ENCODE data around the gene TP63.
A peak's percentile ranks its signal among the peaks of the same experiment; 100 is the strongest.
"Not testable (repeated sequence)": the region's sequence is repeated elsewhere in the genome, so short reads cannot be mapped to it uniquely, and the experiment has no call there.

The TP63 gene

DNA sequence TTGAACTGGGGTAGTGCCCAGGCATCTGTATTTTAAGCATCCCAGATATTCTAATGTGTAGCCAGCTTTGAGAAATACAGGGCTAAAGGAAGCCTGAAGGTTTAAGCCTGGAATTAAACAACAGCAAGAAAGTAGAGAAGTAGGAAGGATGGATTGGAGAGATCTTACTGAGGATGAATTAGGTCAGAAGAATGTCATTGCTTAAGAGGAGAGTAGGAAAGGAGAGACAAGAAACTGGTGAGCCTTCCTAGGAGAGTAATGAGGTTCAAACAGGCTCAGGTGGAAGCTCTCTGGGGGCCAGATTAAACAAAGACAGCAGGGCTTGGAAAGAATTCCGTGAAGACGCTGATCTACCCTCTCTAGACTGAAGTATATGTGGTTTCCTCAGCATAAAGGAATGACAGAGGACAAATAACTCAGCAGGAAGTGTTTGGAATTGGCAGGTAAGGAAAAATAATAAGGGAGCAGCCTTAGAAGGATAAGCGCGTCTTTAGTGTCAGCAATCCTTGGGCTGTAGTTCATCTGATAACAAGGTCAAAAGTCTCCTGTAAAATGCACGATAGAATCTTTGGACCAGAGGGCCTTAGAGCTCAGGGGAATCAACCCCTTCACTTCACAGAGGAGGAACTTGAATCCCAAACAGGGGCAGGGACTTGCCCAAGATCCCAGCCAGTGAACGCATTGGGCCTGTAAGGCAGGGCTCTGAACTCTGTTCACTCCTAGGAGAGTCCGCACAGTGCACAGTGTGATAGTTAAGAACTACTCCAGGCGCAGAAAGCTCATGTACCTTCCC lies 90.9 kb downstream of the TP63 start:
- DNase-seq (ENCODE audit: low spot score): no peak

DNA sequence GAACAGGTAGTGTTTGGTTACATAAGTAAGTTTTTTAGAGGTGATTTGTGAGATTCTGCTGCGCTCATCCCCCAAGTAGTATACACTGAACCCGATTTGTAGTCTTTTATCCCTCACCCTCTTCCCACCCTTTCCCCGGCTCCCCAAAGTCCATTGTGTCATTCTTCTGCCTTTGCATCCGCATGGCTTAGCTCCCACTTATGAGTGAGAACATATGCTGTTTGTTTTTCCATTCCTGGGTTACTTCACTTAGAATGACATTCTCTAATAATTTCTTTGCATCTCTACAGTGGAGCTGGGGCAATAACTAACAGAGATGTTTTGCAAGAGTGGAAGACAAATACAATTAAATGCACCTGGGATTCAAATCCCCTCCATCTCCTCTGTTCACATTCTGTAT lies 93.2 kb downstream of the TP63 start:
- DNase-seq (ENCODE audit: low spot score): no peak

DNA sequence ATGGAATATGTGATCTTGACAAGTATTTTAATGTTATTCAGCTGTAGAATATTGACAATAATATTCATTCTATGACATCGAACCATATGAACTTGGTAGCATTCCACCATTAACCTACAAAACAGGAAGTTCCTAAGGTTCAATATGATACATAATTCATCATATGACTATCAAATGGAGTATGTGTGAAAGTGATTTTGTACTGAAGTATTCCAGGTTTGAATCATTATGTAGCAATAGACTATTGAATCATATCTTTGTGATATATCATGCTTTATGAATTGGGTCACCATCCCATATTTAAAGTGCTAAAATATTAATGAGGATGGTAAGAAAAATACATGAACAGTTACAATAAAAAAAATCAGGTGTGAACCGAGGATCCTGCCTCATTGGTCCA lies 95.1 kb downstream of the TP63 start:
- DNase-seq (ENCODE audit: low spot score): no peak

DNA sequence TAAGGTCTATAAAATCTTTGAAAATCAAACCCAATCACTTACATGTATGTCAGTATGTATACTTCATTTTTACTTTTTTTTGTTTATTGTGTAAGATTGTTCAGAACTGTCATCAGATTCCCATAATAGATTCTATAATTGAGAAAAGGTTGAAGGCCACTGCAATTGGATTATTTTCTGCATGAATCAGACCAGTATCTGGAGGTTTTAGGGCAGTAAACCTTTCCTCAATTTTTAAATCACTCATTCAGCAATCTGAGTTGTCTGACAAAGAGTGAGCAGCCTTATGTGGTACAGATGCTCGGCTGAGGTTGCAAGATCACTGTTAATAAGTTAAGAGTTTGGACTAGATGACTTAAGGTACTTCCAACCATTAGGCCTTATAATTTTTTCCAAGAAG lies 96.0 kb downstream of the TP63 start:
- DNase-seq (ENCODE audit: low spot score): no peak

DNA sequence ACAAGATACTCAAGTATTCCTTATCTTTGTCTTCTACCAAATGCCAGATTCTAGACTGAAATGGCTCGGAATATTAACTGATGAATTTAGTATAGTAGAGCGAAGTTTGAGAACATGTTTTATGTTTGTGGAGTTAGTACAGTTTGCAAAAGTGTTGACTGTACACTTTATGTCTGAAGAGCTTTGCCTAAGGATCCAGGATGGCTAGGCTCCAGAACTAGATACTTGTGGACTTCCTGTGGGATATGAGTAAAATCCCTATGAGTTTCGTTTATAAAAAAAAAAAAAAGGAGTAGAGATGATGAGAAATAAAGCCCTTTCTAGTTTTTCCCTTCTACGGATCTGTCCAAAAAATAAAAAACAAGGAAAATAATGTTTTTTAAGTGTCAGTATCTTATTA lies 96.7 kb downstream of the TP63 start:
- DNase-seq (ENCODE audit: low spot score): no peak

DNA sequence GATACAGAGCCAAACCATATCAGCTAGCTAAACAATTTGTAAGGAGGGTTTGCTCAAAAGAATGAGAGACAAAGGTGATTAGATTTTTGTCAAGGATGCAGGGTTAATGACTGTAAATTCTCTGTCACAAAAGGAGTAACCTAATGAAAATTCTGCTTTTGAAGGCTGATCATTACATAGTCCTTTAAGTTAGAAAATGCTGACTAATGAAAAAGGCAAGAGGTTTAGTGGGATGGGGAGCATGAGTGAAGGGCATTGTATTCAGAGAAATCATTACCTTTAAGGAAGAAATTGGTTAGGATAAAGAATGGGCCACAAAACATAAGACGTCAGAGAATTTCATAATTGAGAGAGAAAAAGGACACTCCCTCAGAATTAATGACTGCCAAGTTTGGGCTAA lies 97.7 kb downstream of the TP63 start:
- DNase-seq (ENCODE audit: low spot score): no peak

DNA sequence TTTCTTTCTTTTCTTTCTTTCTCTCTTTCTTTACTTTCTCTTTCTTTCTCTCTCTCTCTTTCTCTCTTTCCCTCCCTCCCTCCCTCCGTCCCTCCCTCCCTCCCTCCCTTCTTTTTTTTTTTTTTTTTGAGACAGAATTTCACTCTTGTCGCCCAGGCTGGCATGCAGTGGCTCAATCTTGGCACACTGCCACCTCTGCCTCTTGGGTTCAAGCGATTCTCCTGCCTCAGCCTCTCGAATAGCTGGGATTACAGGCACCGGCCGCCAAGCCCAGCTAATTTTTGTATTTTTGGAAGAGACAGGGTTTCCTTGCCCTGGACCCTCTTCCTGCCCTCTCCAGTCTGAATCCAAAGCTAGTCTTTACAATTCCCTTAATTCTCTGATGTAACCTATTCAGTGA lies 102.9 kb downstream of the TP63 start:
- DNase-seq (ENCODE audit: low spot score): no peak

DNA sequence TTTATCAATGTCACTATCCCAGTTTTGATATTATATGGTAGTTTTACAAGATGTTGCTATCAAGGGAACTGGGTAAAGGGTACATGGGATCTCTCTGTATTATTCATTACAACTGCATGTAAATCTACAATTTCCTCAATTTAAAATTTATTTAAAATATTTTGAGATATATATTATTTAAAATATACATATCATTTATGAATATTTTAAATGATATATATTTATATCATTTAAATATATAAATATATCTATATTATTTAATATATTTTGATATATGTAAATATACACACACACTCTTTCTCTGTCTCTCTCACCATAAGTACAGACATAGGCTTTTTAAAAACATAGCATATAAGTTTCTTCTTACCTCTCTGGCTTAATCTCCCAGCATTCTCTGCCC lies 104.7 kb downstream of the TP63 start:
- no peak for DNase-seq (ENCODE audit: low spot score)

DNA sequence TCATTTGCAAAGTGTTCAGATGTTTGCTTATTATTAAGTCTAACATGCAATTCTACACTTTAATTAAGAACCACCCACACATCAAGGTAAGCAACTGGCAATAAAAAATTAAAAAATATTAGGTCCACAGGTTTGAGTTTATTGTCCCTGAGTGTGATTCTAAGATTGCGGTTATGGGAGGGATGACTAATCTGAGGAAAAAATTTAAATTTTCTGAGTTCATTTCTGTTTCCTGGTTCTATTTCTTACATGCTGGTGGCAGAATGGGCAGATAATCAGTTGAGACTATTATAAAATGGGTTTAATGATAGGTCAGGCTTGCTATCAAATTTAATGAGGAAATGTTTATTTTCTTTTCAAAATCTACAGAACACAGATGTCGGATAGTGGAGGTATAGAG lies 105.9 kb downstream of the TP63 start:
- no peak for DNase-seq (ENCODE audit: low spot score)

DNA sequence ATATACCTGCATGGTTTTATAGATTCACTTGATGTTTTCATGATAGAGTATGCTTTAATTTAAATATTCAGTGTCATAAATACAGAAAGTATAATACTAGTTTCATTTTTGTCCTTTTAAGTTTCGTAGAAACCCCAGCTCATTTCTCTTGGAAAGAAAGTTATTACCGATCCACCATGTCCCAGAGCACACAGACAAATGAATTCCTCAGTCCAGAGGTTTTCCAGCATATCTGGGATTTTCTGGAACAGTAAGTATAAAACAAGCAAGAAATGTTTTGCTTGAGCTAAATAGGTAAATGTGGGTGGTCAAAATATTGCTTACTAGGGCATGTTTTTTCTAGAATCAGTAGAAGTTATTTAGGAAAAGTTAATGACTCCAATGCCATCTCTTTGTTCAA lies 106.4 kb downstream of the TP63 start:
- DNase-seq (ENCODE audit: low spot score): no peak

DNA sequence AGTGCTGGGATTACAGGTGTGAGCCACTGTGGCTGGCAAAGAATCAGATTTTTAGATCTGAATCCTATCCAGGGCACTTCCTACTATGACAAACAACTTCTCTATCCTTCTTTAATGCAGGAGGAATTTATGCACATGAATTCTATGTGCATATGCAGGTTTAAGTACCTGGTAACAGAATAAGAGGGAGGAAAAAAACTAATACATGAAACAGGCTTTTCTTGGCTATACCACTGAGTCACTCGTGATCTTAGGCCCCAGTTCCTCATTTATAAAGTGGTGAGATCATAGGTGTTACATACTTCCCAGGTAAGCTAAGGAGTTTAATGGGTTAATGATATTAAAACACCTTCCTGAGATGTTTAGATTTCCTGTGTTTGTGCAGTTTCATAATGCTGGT lies 108.2 kb downstream of the TP63 start:
- no peak for DNase-seq (ENCODE audit: low spot score)

DNA sequence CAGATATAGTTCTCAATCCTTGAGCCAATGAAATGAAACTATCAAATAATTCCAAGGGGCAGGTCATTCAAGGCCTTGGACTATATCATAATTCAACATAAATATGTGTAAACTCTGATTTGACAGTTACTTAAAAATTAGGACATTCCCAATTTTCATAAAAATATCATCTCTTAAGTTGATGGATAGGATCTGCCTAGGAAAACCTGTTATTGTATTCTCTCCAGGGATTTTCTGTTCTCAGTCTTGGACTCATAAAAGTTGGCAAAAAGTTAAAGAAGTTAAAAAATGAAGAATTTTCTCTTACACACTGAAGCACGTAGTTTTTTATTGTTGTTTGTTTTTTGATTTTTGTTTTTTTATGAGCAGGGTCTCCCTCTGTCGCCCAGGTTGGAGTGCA lies 109.0 kb downstream of the TP63 start:
- DNase-seq (ENCODE audit: low spot score): no peak

DNA sequence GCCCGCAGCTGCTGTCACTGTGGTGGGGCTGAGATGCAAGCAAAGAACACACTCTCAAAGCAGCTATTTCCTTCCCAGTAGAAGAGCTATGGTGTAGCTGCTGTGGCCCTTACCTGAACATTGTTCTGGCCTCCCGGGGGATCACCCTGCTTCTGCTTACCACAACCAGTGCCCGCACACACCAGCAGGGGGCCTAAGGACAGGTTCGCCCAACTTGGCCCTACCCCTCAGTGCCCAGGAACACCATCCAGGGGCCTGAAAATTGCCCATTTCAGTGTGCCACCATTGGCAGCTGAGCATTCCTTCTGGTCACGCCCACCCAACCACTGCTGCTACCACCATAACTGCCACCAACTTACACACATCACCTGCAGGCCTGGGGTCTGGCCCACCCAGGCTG lies 113.0 kb downstream of the TP63 start:
- DNase-seq (ENCODE audit: low spot score): no peak

DNA sequence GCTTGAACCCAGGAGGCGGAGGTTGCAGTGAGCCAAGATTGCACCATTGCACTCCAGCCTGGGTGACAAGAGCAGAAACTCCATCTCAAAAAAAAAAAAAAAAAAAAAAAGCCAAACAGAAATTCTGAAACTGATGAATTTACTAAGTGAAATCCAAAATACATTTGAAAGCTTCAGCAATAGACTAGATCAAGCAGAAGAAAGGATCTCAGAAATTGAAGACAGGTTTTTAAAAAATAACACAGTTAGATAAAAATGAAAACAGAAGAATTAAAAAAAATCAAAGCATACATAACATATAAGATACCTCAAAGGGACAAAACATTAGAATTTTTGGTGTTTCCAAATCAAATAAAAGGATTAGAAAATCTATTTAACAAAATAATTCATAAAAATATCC lies 114.4 kb downstream of the TP63 start:
- DNase-seq (ENCODE audit: low spot score): no peak

DNA sequence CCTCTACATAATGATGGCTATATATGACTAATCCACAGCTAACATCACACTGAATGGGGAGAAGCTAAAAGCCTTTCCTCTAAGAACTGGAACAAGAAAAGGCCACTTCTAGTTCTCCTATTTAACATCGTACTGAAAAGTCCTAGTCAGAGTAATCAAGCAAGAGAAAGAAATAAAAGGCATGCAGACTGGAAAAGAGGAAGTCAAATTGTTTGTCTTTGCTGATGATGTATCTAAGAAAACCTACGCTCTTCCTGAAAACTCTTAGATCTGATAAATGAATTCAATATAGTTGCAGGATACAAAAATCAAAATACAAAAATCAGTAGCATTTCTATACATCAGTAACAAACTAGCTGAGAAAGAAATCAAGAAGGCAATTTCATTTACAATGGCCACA lies 116.9 kb downstream of the TP63 start:
- no peak for DNase-seq (ENCODE audit: low spot score)

DNA sequence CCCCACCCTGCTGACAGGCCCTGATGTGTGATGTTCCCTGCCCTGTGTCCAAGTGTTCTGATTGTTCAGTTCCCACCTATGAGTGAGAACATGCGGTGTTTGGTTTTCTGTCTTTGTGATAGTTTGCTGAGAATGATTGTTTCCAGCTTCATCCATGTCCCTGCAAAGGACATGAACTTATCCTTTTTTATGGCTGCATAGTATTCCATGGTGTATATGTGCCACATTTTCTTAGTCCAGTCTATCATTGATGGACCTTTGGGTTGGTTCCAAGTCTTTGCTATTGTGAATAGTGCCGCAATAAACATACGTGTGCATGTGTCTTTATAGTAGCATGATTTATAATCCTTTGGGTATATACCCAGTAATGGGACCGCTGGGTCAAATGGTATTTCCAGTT lies 119.8 kb downstream of the TP63 start:
- not testable (repeated sequence) for DNase-seq (ENCODE audit: low spot score)

DNA sequence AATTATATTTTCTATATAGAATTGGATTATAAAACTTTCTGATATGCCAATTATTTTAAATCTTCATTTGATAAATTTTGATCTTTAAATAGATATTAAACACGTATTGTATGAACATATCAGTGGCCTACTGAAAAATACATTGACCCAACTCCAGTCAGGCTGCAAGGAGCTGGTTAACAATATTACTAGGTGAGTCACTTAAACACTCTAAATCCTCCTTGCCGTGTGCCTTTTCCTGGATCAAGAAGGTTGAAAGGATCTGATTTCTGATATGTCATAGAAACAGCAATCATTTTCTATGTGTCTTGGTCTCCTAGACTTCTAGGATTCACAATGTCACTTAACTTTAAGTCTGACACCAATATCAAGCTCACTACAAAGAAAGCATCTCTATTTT lies 123.2 kb downstream of the TP63 start:
- DNase-seq (ENCODE audit: low spot score): no peak

DNA sequence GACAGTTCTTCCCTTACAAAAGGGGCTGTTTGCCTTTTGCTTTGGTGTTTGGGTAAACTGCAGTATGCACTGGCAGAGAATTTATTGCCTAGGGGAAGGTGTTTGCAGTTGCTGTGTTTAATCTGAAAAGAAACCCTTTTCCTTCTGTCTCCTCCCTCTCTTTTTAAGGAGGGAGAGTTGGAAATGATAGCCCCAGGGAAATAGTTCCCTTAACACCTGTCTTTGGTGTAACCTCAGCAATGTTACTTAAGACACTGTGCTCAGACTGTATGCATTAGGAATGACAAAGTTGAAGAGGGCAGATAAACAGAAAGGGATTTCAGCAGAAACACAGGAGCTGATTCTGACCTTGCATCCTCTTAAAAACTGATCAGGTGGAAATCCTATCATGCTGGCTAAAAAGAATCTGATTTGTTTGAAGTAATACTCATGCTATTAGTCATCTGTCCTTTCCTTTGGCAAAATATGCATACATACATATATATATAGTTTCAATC lies 125.4 kb downstream of the TP63 start:
- DNase-seq (ENCODE audit: low spot score): no peak

DNA sequence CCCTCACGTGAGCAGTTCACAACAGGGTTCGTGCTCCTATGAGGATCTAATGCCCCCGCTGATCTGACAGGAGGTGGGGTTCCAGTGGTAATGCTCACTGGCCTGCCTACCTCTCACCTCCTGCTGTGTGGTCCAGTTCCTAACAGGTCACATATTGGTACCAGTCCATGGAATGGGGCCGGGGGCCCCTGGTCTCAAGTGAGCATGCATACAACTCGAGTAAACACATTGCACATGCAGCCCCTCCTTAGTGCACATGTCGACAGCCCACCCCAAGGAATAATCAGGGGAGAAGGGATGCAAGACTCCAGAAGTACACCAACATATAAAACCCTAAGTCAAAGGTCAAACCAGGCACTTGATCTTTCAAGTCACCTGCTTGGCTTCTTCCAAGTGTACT lies 127.0 kb downstream of the TP63 start:
- DNase-seq (ENCODE audit: low spot score): no peak

DNA sequence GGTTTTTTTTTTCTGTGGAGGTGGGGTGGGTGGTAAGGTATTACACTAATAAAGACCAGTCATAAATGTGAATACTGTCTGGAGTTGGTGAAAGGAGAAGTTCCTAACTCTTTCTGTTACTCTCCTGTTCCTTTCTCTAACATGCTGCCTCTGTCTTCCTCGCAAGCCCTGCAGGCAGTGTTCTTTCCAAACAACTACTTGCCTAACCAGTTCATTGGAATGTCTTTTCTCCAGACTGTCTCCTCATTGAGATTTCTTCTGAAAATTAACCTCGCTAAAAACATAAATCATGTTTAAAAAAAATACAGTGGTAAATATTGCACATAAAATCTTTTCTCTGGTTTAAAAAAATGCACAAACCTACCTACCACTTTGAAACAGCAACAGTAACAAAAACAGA lies 135.2 kb downstream of the TP63 start:
- DNase-seq (ENCODE audit: low spot score): no peak

DNA sequence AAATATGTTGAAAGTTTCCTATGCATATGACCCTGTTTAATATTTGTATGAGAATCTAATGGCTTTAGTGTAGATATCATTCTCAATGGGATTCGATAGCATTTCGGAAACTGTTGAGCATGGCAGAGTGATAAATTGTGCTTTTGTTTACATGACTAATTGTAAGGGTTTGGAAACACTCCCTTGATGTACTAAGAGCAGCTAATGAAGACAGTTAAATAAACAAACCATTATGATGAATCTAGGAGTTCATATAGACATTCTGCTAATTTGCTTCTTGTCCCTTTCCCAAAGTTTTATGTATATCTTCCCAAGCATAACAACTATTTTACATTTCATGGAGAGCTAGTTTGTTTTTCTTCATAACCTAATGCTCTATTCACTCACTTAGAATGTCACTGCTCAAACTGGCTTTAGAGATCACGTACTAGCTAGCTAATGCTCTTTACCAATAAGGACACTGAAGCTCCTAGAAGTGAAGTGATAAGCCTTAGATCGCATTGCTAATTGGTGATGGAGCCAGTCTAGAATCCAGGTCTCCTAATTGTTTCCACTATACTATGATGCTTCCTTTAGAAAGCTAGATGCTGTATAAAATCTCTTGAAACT lies 140.8 kb downstream of the TP63 start:
- no peak for DNase-seq (ENCODE audit: low spot score)

DNA sequence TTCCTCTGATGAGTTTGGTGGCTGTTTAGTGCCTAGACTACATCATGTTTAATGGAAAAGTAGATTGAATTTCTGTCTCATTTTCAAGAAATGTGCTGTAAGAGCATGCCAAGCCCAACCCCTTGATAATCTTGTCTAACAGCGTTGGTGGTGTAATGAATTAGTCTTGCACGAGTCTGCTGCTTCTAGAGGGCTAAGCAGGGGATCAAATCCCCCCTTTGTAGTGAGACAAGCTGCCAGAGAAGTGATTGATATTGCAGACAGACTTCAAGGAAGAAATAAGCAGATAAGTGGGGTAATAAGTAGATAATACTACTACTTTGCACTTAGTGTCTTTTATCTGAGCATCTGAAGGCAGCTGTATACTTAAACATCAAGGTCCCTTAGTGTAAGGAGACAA lies 141.4 kb downstream of the TP63 start:
- peak; percentile 26 for DNase-seq (ENCODE audit: low spot score)

DNA sequence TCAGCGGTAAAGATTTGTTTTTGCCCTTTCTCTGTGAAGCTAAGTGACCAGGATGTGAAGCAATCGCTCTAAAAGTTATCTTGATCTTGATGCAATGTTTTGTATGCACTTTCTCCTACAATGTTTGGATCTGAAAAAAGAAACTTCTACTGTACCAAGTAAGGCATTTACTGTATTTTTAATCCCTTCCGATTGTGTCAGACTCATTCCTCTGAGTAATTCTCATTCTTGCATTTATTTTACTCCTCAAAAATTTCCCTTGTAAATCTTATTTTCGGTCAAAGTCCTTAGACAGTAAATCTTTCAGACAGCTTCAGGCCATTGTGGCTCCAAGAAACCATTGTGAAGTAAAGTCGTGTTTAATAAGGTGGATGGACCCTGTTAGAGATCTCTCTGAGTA lies 141.9 kb downstream of the TP63 start:
- no peak for DNase-seq (ENCODE audit: low spot score)
